HepG2 (cell line): ENCODE measurements around the gene MOGAT3. TPM values are rescaled to one million over a fixed set of nuclear protein-coding genes. Genes with fewer than 3 reads are reported as not detected.

ENCODE experiments used
- BRCA1 ChIP-seq: sonication (generic); formaldehyde crosslinking; IDR thresholded peaks from 2 replicates; pipeline ENCODE4 v1.4.0; 2020; ENCODE audit warnings: missing genetic modification reagents
- FOXA3 ChIP-seq: IDR thresholded peaks from 2 replicates; pipeline ENCODE4 v1.6.1; 2016; ENCODE audit warnings: missing genetic modification reagents, missing compliant biosample characterization
- ISL2 ChIP-seq: sonication (generic); formaldehyde crosslinking; IDR thresholded peaks from 2 replicates; pipeline ENCODE4 v1.5.0; 2020; ENCODE audit warnings: missing genetic modification reagents
- MTF2 ChIP-seq: sonication (generic); formaldehyde crosslinking; IDR thresholded peaks from 2 replicates; pipeline ENCODE4 v1.5.0; 2020; ENCODE audit warnings: missing genetic modification reagents, borderline replicate concordance
- MYC ChIP-seq: sonication (generic); formaldehyde crosslinking; IDR thresholded peaks from 2 replicates; pipeline ENCODE4 v1.9.0; 2021; ENCODE audit warnings: missing genetic modification reagents, borderline replicate concordance
- NR0B2 ChIP-seq: sonication (generic); formaldehyde crosslinking; IDR thresholded peaks from 2 replicates; pipeline ENCODE4 v1.4.0; 2020; ENCODE audit warnings: mild to moderate bottlenecking, missing genetic modification reagents
- PATZ1 ChIP-seq: sonication (generic); formaldehyde crosslinking; IDR thresholded peaks from 2 replicates; pipeline ENCODE4 v1.4.0; 2020; ENCODE audit warnings: missing genetic modification reagents
- PHF21A ChIP-seq: sonication (generic); formaldehyde crosslinking; IDR thresholded peaks from 2 replicates; pipeline ENCODE4 v1.5.0; 2020; ENCODE audit warnings: mild to moderate bottlenecking, missing genetic modification reagents
- TARDBP ChIP-seq: sonication (generic); formaldehyde crosslinking; IDR thresholded peaks from 2 replicates; pipeline ENCODE4 v1.8.0; 2022; ENCODE audit warnings: mild to moderate bottlenecking, missing genetic modification reagents
- TCF12 ChIP-seq, 2 experiments: fragments of 450-650 bp in 1 of 2; sonication (generic) in 1 of 2; formaldehyde crosslinking in 1 of 2; IDR thresholded peaks; 2 replicates each; pipeline versions ENCODE4 v1.6.1 to v1.8.0; 2017 to 2022; ENCODE audit warnings: antibody characterized with exemption in 1 of 2, mild to moderate bottlenecking in 1 of 2, missing genetic modification reagents in 1 of 2, moderate library complexity in 1 of 2
- TCF7 ChIP-seq: sonication (generic); IDR thresholded peaks from 2 replicates; pipeline ENCODE4 v1.6.1; 2016; ENCODE audit warnings: antibody characterized with exemption, low read depth
- TFDP1 ChIP-seq: IDR thresholded peaks from 2 replicates; pipeline ENCODE4 v1.6.1; 2016; ENCODE audit warnings: missing compliant biosample characterization, missing genetic modification reagents, borderline replicate concordance
- THAP9 ChIP-seq: sonication (generic); formaldehyde crosslinking; IDR thresholded peaks from 2 replicates; pipeline ENCODE4; 2020; ENCODE audit warnings: missing genetic modification reagents, mild to moderate bottlenecking, borderline replicate concordance
- TOE1 ChIP-seq: sonication (generic); formaldehyde crosslinking; IDR thresholded peaks from 2 replicates; pipeline ENCODE4 v1.4.0; 2020; ENCODE audit warnings: mild to moderate bottlenecking, missing genetic modification reagents
- ZBTB8A ChIP-seq: sonication (generic); formaldehyde crosslinking; IDR thresholded peaks from 2 replicates; pipeline ENCODE4 v1.4.0; 2020; ENCODE audit warnings: mild to moderate bottlenecking, low read depth, missing genetic modification reagents, borderline replicate concordance
- ZNF138 ChIP-seq: sonication (generic); formaldehyde crosslinking; IDR thresholded peaks from 2 replicates; pipeline ENCODE4 v1.5.0; 2020; ENCODE audit warnings: mild to moderate bottlenecking, low read depth, missing genetic modification reagents
- ZNF331 ChIP-seq: sonication (generic); formaldehyde crosslinking; IDR thresholded peaks from 2 replicates; pipeline ENCODE4 v1.4.0; 2020; ENCODE audit warnings: missing genetic modification reagents
- ZNF687 ChIP-seq: sonication (generic); formaldehyde crosslinking; IDR thresholded peaks from 2 replicates; pipeline ENCODE4 v1.5.1; 2020; ENCODE audit warnings: mild to moderate bottlenecking, missing genetic modification reagents, moderate library complexity
- polyA plus RNA-seq, 8 experiments: library from polyadenylated mRNA; depleted of rRNA in 3 of 8; stranded (reverse) in 7 of 8; unstranded in 1 of 8; fragments of >200 nt; fragmentation: Illumina TruSeq in 4 of 8; extraction: Trizol in 4 of 8; gene quantifications; 2 replicates each; pipeline versions ENCODE4 v1.2.1 to v1.2.3, GENCODE V29; 2011 to 2016; ENCODE audit warnings: low read depth in 4 of 8, missing spikeins in 1 of 8, mixed read lengths in 1 of 8; ENCODE audit not compliant: insufficient read depth in 1 of 8
- total RNA-seq, 5 experiments: library from RNA; depleted of rRNA; stranded (reverse); fragments of >200 nt; fragmentation: Illumina TruSeq; extraction: Trizol; gene quantifications; 2 replicates each; pipeline ENCODE4 v1.2.3, GENCODE V29; 2016; ENCODE audit warnings: low read depth in 1 of 5

Gene MOGAT3
- total and polyA plus RNA-seq, 2 of the 13 experiments (the other 11 are each of a cell fraction or from before 2014, with no cell fraction given) = 22.5 to 30.5 TPM

- TF ChIP-seq BRCA1 (no peak), THAP9 (CRISPR knock-in tag) (no peak), NR0B2 (CRISPR knock-in tag) (no peak), TCF7 (no peak), FOXA3 (CRISPR knock-in tag) (no peak), ISL2 (CRISPR knock-in tag) (no peak), TCF12 (IDR thresholded peaks at IDR 0.05) (no peak), TCF12 (CRISPR knock-in tag; IDR thresholded peaks at IDR 0.05) (no peak), TARDBP (CRISPR knock-in tag) (no peak), ZBTB8A (CRISPR knock-in tag) (no peak), MYC (CRISPR knock-in tag) (peak; percentile 53; the same call in 1 of the 2 replicates), MTF2 (CRISPR knock-in tag) (no peak), ZNF687 (CRISPR knock-in tag) (peak; percentile 42), TOE1 (no peak), TFDP1 (CRISPR knock-in tag) (peak; percentile 48; the same call in 1 of the 2 replicates), ZNF138 (CRISPR knock-in tag) (no peak), PATZ1 (CRISPR knock-in tag) (no peak), PHF21A (CRISPR knock-in tag) (no peak), ZNF331 (CRISPR knock-in tag) (no peak)
These were observed 38.1 kb downstream of the MOGAT3 start (continued) for GRCh38 chr7:101162551-101163278.
